HCT116 (cell line): Measurements from ENCODE around the gene DOCK7. TPM values are rescaled to one million over a fixed set of nuclear protein-coding genes. Genes with fewer than 3 reads are reported as not detected.

Experiments used
- ATAC-seq: fragments of 200-7000 bp; cut with Tn5 transposase; 2 replicates; pipeline ENCODE4 v1.9.1; 2020; ENCODE audit warnings: mild to moderate bottlenecking, moderate library complexity
- BruUV-seq: library from RNA; stranded (reverse); fragments of 400-500 nt; replicated peaks from 2 replicates; lab custom pipeline; 2021; lab: Mats Ljungman, UMichigan
- CTCF ChIA-PET: fragments of 300-600 bp; sonication (Branson Sonifier 250); formaldehyde crosslinking; loops from one replicate; lab custom pipeline; 2021; ENCODE audit warnings: antibody characterized with exemption; lab: Charles Lee
- POLR2A ChIA-PET: fragments of 300-600, 350-600 bp; sonication (Branson Sonifier 250); formaldehyde crosslinking; loops from one replicate; lab custom pipeline; 2021; ENCODE audit warnings: antibody characterized with exemption; lab: Charles Lee
- RAD21 ChIA-PET, 2 experiments: fragments of 300-600 bp; sonication (Branson Sonifier 250); formaldehyde crosslinking; loops; one replicate each; lab custom pipeline; 2023; ENCODE audit warnings: low total read pairs in 2 of 2; ENCODE audit not compliant: uncharacterized antibody in 2 of 2, unreplicated experiment in 2 of 2, low non-redundant PET in 1 of 2; lab: Charles Lee
- DNase-seq: peaks from one replicate; pipeline ENCODE4 v3.0.0-alpha.2; 2010; ENCODE audit warnings: low read depth, low spot score
- H2AFZ ChIP-seq: fragments of 200-600 bp; shearing (Covaris generic), sonication (generic); 2 replicates; pipeline ENCODE4 v1.6.1; 2017; ENCODE audit warnings: low read depth, mixed run types, mixed read lengths, antibody characterized with exemption, low read length; ENCODE audit not compliant: poor library complexity, severe bottlenecking
- H3K27ac ChIP-seq: 2 replicates; pipeline ENCODE4 v1.5.1; 2012; ENCODE audit warnings: low read depth, low read length
- H3K27me3 ChIP-seq: fragments of 200-600 bp; sonication (generic); 2 replicates; pipeline ENCODE4 v1.6.1; 2016; ENCODE audit warnings: mixed run types, low read length, mixed read lengths; ENCODE audit not compliant: insufficient read depth
- H3K36me3 ChIP-seq, 2 experiments: fragments of 200-500 bp in 1 of 2; fragments of 200-600 bp in 1 of 2; sonication (Bioruptor generic) in 1 of 2; sonication (generic) in 1 of 2; 2 replicates each; pipeline versions ENCODE4 v1.5.1 to v1.6.1; 2014 to 2016; ENCODE audit warnings: low read length in 2 of 2, inconsistent platforms in 1 of 2, mixed read lengths in 1 of 2, mixed run types in 1 of 2; ENCODE audit not compliant: insufficient read depth in 2 of 2, control insufficient read depth in 1 of 2
- H3K4me1 ChIP-seq, 2 experiments: fragments of 200-600 bp in 1 of 2; sonication (generic) in 1 of 2; 2 replicates each; pipeline versions ENCODE4 v1.5.1 to v1.6.1; 2012 to 2017; ENCODE audit warnings: low read length in 2 of 2, inconsistent platforms in 1 of 2, mild to moderate bottlenecking in 1 of 2, mixed read lengths in 1 of 2, mixed run types in 1 of 2, moderate library complexity in 1 of 2; ENCODE audit not compliant: insufficient read depth in 2 of 2, control insufficient read depth in 1 of 2
- H3K4me2 ChIP-seq: fragments of 200-600 bp; sonication (generic); 2 replicates; pipeline ENCODE4 v1.6.1; 2017; ENCODE audit warnings: mixed run types, low read length, mixed read lengths
- H3K4me3 ChIP-seq, 2 experiments: fragments of 200-600 bp in 1 of 2; sonication (generic) in 1 of 2; replicated peaks in 1 of 2; 2 replicates each; pipeline ENCODE4 v1.5.1; 2011 to 2016; ENCODE audit warnings: low read length in 2 of 2, control low read depth in 1 of 2, low read depth in 1 of 2, mild to moderate bottlenecking in 1 of 2, mixed read lengths in 1 of 2, mixed run types in 1 of 2
- H3K79me2 ChIP-seq: fragments of 200-600 bp; sonication (generic); 2 replicates; pipeline ENCODE4 v1.6.1; 2017; ENCODE audit warnings: mild to moderate bottlenecking, mixed run types, low read length, moderate library complexity, mixed read lengths; ENCODE audit not compliant: insufficient read depth
- H3K9ac ChIP-seq: fragments of 200-600 bp; sonication (generic); 2 replicates; pipeline ENCODE4 v1.6.1; 2016; ENCODE audit warnings: low read length, mixed read lengths
- H3K9me2 ChIP-seq: fragments of 200-600 bp; sonication (generic), shearing (Covaris generic); 2 replicates; pipeline ENCODE4 v1.6.1; 2017; ENCODE audit warnings: mixed run types, mild to moderate bottlenecking, moderate library complexity; ENCODE audit not compliant: insufficient read depth
- H3K9me3 ChIP-seq, 2 experiments: fragments of 200-500 bp in 1 of 2; fragments of 200-600 bp in 1 of 2; sonication (Bioruptor generic) in 1 of 2; sonication (generic) in 1 of 2; 2 replicates each; pipeline ENCODE4 v1.6.1; 2014 to 2017; ENCODE audit warnings: low read length in 2 of 2, mixed read lengths in 2 of 2, inconsistent platforms in 1 of 2, low read depth in 1 of 2, mild to moderate bottlenecking in 1 of 2, mixed run types in 1 of 2, moderate library complexity in 1 of 2; ENCODE audit not compliant: control insufficient read depth in 1 of 2, insufficient read depth in 1 of 2
- H4K20me1 ChIP-seq: fragments of 200-600 bp; sonication (generic), shearing (Covaris generic); 2 replicates; pipeline ENCODE4 v1.6.1; 2017; ENCODE audit warnings: mixed run types, mild to moderate bottlenecking, moderate library complexity; ENCODE audit not compliant: insufficient read depth
- ELF1 ChIP-seq: IDR thresholded peaks from 2 replicates; pipeline ENCODE4 v1.6.1; 2012; ENCODE audit warnings: low read depth, borderline replicate concordance
- EZH2 ChIP-seq: fragments of 200-600 bp; sonication (generic); IDR thresholded peaks from 2 replicates; pipeline ENCODE4 v1.6.1; 2017; ENCODE audit warnings: antibody characterized with exemption, mixed run types
- JUND ChIP-seq: IDR thresholded peaks from 2 replicates; pipeline ENCODE4 v1.6.1; 2012
- SRF ChIP-seq: IDR thresholded peaks from 2 replicates; pipeline ENCODE4 v1.6.1; 2012; ENCODE audit warnings: low read depth
- TCF7L2 ChIP-seq: IDR thresholded peaks from 2 replicates; pipeline ENCODE4 v1.7.0; 2011; ENCODE audit warnings: borderline replicate concordance, inconsistent platforms; ENCODE audit not compliant: insufficient read depth, insufficient read length; ENCODE audit errors: extremely low read depth
- YY1 ChIP-seq: IDR thresholded peaks from 2 replicates; pipeline ENCODE4 v1.6.1; 2011; ENCODE audit warnings: low read length, low read depth, moderate library complexity, mild to moderate bottlenecking; ENCODE audit not compliant: insufficient replicate concordance; ENCODE audit errors: extremely low read depth
- ZNF274 ChIP-seq: fragments of 200-500 bp; sonication (Bioruptor generic); IDR thresholded peaks from 2 replicates; pipeline ENCODE4 v1.6.1; 2014; ENCODE audit warnings: mild to moderate bottlenecking, low read depth, low read length, inconsistent platforms
- intact Hi-C: fragments of 100-400 bp; cut with micrococcal nuclease; formaldehyde crosslinking; loops from 2 replicates; pipeline ENCODE4 v1.10.0; 2022
- total RNA-seq: library from RNA; stranded (reverse); gene quantifications from one replicate; pipeline ENCODE4 v1.2.1, GENCODE V29; 2021; ENCODE audit not compliant: unreplicated experiment

DOCK7 gene
- total RNA-seq, 1 experiment from 2014 or later, result 49.0 TPM

DNA sequence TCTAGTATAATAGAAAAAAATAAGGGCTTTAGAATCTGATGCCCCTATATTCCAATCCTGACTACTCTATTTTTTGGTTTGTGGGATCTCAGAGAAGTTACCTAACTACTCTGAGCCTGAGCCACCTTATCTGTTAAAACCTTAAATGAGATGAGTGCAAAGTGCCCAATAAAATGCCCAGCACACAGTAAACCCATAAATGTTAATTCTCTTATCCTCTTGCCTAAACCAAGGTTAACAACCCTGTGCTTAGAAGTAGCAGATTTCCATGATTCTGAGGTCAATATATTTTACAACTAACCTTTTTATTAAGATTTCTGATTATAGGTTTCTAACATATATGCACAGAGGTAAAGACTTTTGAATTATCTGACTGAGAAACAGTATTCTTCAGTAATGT is 35.8 kb downstream of the DOCK7 start:
- Histone ChIP-seq H3K4me3 (no peak overlapping the region), H3K27me3 (no peaks in the 10 kb centered on the region), H3K9me3 (no peaks in the 10 kb centered on the region), H3K9ac (no peak overlapping the region), H3K4me2 (no peak overlapping the region), H3K27ac (no peak overlapping the region), H3K4me1 (no peaks in the 10 kb centered on the region), H3K9me2 (no peaks in the 10 kb centered on the region), H2AFZ (no peak overlapping the region), H3K79me2 (peaks cover 7% of the 10 kb centered on the region; the same call in 1 of the 2 replicates), H4K20me1 (no peaks in the 10 kb centered on the region), H3K36me3 (no peaks in the 10 kb centered on the region)
- DNase-seq (no peak), ATAC-seq (no peak)
- BruUV-seq, result no TSS peak
- ChIA-PET POLR2A (no interaction called here), CTCF (no interaction called here), RAD21 (no interaction called here)
- intact Hi-C loops, result no loop called here
- no peak for TF ChIP-seq TCF7L2
- no peak for TF ChIP-seq YY1
- no peak for TF ChIP-seq JUND
- TF ChIP-seq ELF1, result no peak
- no peak for TF ChIP-seq ZNF274
- no peak for TF ChIP-seq EZH2

DNA sequence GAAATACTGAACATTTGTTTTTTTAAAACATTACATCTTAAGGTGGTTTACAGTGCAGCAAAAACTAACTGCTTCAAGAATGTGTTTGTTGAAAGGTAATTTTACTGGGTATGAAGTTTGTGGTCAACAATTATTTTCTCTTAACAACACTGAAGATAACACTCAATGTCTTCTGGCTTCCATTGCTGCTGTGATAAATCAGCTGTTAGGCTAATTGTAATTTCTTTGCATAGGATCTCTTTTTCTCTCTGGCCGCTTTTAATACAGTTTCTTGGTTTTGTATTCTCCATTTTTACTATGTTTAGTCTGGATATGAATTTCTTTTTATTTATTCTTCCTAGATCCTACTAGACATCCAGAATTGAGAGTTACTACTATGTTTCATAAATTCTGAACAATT is 44.9 kb downstream of the DOCK7 start:
- no TSS peak for BruUV-seq
- Histone ChIP-seq H3K9me3 (peaks cover 0 to 5% of the 10 kb centered on the region in 2 experiments; a peak in 1 of 4 replicates), H3K4me3 (no peak overlapping the region), H4K20me1 (no peaks in the 10 kb centered on the region), H3K9ac (no peak overlapping the region), H3K27me3 (no peaks in the 10 kb centered on the region), H3K79me2 (no peaks in the 10 kb centered on the region), H3K4me1 (no peaks in the 10 kb centered on the region), H3K9me2 (no peaks in the 10 kb centered on the region), H3K4me2 (no peak overlapping the region), H3K27ac (no peak overlapping the region), H3K36me3 (peaks cover 0 to 5% of the 10 kb centered on the region in 2 experiments; a peak in 2 of 4 replicates), H2AFZ (no peak overlapping the region)
- DNase-seq (no peak), ATAC-seq (no peak)
- ChIA-PET POLR2A (no interaction called here), RAD21 (no interaction called here), CTCF (no interaction called here)
- no peak for TF ChIP-seq EZH2
- no peak for TF ChIP-seq SRF
- intact Hi-C loops, result no loop called here
